CD4-positive, alpha-beta T cell treated with Interleukin-6 for 4 hours (primary cell): Measurements from ENCODE around the gene ZMYND10.
A peak's percentile ranks its signal among the peaks of the same experiment; 100 is the strongest.

Experiments used
- DNase-seq: peaks from one replicate; pipeline ENCODE4 v3.0.0-alpha.2; 2020; ENCODE audit warnings: mixed read lengths

Gene ZMYND10

DNA sequence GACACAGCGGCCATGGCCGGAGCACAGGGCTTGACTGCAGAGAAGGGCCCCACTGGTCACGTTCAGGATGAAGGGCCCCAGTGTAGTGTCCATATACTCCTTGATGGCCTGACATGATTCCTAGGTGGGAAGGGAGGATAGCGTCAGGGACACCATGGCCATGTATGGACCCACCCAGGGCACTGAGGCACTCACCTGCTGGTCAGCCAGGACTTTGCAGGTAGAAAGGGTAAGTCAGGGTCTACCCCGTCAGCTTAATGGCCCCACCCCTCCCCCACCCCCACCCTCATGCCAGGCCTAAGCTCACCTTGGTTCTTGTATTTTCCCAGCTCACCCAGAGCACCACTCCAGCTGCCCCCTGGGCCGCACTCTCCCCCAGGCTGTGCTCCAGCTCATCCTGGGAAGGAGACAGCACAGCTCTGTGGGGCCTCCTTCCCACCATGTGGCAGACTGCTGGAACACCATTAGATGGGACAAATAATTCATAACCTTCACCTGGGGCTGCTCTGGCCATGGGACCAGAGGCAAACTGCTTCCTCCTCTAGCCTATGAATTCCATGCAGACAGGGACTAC, 44.8 kb downstream of the ZMYND10 start:
- DNase-seq = no peak

GRCh38 chr3:50299929-50300680, 45.4 kb downstream of the ZMYND10 start:
- no peak for DNase-seq

- DNase-seq = no peak
These were observed 45.9 kb downstream of the ZMYND10 start for GRCh38 chr3:50299638-50299928.

- DNase-seq = peak; percentile 100
These were observed 46.5 kb downstream of the ZMYND10 start, which contains the start of the genes HYAL3 and NAA80 for GRCh38 chr3:50298836-50299637. Gene HYAL3, minus strand, starts transcription at chr3:50299405. Its CDS starts 3,803 bp downstream, at chr3:50295602. Gene NAA80, minus strand, starts transcription at chr3:50299405. Its CDS starts 1,942 bp downstream, at chr3:50297463.

GRCh38 chr3:50297896-50298725, 47.4 kb downstream of the ZMYND10 start:
- no peak for DNase-seq

DNA sequence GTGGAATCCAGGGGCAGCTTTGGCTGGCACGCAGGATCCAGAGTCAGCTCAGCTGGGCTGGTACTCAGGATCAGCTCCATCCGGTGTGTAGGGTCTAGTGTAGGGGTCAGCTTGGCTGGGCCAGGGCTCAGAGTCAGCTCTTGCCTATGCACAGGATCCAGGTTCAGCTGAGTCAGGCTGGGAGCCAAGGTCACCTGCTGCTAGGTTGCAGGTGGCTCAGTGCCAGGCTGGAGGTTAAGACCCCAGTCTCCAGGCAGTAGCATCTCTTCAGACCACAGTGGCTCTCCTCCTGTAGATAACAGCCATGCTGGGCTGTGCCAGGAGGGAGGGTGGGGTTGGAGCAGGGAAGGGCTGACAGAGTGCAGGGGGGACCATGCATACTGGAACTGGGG, 48.2 kb downstream of the ZMYND10 start:
- no peak for DNase-seq

- no peak for DNase-seq
These were observed 48.7 kb downstream of the ZMYND10 start for GRCh38 chr3:50296721-50297383.

DNA sequence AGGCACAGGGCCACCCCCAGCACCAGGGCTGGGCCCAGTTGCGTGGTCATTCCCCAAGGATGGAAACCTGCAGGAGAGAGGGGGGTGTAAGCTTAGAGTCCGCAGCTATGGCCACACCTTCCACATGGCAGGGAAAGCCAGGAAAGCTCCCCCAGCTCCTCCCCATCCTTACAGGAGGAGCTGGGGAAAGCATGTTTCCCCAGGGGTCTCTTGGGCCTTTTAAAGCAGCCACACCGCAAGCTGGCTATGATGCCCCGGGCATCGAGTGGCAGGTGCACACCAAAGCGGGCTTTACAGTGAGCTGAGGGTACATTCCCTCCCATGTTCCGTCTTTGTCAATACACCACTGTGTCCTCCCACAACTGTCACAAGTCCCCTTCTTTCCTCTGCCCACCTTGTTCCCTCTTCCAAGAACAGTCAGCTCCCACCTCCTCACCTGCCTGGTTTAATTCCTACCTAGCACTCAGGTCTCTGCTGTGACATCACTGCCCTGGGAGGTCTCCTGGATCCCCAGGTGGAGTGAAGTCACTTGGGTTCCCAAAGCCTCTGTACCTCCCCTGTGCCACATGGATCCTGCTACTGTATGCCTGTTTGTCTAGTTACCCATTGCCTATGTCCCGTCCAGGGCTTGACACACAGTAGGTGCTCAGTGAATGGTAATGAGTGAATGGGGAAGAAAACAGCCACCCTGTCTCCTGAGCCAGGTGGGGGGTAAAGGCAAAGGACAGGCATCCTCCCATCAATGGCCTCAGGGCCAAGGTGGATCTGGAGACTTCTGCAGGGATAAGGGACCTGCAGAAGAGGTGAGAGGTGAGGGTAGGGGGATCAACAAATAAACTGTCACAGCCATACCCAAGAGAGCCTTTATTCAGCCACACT, 49.7 kb downstream of the ZMYND10 start:
- no peak for DNase-seq

DNA sequence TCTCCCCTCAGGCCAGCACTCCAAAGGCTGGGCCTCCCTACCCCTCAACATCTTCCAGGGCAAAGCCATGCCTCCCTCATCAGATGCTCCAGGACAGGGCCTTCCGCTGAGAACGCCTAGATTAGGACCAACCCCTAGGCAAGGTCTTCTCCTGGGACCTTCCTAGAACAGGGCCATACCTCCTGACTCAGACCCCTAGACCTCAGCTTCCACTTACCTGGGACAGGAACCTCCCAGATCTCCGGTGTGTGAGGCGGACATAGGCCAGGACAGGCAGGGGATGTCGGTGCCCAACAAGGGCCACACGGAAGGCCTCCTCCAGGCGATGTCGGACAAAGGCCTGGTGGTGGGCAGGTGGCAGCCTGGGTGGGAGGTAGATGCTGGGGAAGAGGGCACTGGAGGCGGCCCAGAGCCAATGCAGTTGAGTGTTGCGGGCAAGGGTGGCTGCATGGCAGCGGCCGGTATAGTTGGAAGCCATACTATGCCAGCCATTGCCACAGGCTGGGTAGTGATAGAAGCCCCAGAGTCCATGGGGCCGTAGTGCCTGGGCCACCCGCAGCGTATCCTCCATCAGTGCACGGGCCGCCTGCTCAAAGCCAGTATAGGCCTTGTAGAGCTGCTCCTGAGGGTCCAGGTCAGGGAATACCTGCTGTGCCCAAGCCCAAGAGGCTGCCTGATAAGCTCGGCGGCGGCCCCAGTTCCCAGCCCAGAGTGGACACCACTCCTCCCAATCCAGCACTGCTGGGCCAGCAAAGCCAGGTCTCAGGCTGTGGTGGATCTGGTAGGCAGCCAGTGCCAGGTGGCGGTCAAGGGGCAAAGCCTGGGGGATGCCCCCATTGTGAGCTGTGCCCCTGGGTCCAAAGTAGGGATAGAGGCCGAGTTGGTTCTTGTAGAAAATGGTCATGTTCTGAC, 50.8 kb downstream of the ZMYND10 start:
- no peak for DNase-seq

- DNase-seq = no peak
These were observed 51.4 kb downstream of the ZMYND10 start for GRCh38 chr3:50294089-50294488.

- no peak for DNase-seq
These were observed 52.3 kb downstream of the ZMYND10 start for GRCh38 chr3:50293079-50293801.

GRCh38 chr3:50292159-50293078, 53.1 kb downstream of the ZMYND10 start, which contains the start of gene IFRD2:
Gene IFRD2, minus strand, starts transcription at chr3:50292429. Its CDS starts 155 bp downstream, at chr3:50292274.
- DNase-seq = peak; percentile 97
